Loucy (cell line): ENCODE results near the gene RSPO4.

Experiments used
- CTCF ChIP-seq: fragments of 200-600 bp; sonication (generic); conservative IDR thresholded peaks from 2 replicates; pipeline ENCODE4 v1.5.1; 2014; ENCODE audit warnings: mild to moderate bottlenecking, antibody characterized with exemption, low read length
- EZH2phosphoT487 ChIP-seq: fragments of 200-600 bp; IDR thresholded peaks from 2 replicates; pipeline ENCODE4 v1.6.1; 2018; ENCODE audit warnings: antibody characterized with exemption, mild to moderate bottlenecking, moderate library complexity, borderline replicate concordance

GRCh38 chr20:1022871-1023270 is 20.8 kb upstream of the RSPO4 start:
- TF ChIP-seq CTCF (no peak), EZH2phosphoT487 (no peak)
